Measurements from ENCODE around the gene FOCAD. TPM values are rescaled to one million over a fixed set of nuclear protein-coding genes. Genes with fewer than 3 reads are reported as not detected.

FOCAD gene
- total RNA-seq, 2 donors from 2014 or later: 42.5 to 50.1 TPM

DNA sequence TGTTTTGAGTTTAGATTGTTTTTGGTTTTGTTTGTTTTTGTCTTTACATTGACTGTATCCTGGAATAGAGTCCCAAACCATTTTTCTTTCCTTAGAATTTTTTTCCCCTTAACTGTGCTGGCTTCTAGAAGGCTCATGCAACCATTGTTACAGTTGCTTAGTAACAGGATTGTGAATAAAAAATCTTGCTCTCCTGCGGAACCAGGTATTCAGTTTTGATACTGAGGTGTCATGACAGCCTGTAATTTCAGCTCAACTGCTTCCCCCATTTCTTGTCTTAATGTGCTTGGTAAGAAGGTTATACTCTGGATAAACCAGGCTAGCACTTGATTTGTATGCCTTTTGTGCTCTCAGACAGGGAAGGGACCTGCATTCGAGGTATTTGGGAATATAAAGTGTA lies 42.1 kb downstream of the FOCAD start:
- Histone ChIP-seq H3K36me3 (no peaks in the 10 kb centered on the region), H3K27ac (no peak overlapping the region), H3K27me3 (no peaks in the 10 kb centered on the region), H3K9me3 (no peaks in the 10 kb centered on the region), H3K4me3 (no peak overlapping the region), H3K4me1 (peaks cover 0 to 22% of the 10 kb centered on the region in 2 donors)
- TF ChIP-seq, protein P1, sequence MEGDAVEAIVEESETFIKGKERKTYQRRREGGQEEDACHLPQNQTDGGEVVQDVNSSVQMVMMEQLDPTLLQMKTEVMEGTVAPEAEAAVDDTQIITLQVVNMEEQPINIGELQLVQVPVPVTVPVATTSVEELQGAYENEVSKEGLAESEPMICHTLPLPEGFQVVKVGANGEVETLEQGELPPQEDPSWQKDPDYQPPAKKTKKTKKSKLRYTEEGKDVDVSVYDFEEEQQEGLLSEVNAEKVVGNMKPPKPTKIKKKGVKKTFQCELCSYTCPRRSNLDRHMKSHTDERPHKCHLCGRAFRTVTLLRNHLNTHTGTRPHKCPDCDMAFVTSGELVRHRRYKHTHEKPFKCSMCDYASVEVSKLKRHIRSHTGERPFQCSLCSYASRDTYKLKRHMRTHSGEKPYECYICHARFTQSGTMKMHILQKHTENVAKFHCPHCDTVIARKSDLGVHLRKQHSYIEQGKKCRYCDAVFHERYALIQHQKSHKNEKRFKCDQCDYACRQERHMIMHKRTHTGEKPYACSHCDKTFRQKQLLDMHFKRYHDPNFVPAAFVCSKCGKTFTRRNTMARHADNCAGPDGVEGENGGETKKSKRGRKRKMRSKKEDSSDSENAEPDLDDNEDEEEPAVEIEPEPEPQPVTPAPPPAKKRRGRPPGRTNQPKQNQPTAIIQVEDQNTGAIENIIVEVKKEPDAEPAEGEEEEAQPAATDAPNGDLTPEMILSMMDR (IDR thresholded peaks at IDR 0.05): no peak
- DNase-seq (ENCODE audit: low spot score): no peak

DNA sequence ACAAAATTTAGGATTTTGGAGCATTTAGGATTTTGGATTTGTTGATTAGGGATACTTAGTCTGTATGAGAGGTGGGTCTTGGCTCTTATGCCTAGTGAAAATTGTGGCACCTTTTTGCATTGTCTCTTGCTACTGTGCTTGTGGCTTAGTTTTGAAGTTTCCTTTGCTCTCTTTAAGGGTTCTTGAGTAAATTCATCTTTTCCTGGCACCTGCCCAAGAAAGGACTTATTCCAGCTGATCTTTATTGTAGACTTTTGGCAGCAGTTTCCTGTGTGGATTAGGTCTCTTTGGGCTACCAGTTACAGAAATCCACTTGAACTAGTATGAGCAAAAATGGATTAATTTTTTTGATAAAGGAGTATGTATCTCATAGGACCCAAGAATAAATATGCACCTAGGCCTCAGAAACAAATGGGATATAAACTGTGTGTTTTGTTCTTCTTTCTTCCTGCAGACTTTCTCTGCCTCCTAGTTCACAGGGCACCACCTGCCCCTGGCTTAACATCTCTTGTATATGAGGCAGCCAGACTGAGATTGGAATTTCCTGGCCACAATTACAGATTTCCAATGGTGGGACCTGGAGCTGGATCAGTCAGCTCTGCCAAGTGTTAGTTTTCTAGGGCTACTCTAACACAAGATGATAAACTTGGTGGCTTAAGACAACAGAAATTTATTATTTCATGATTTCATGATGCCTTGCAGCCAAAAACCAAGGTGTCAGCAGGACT lies 44.6 kb downstream of the FOCAD start:
- no peak for DNase-seq (ENCODE audit: low spot score)
- TF ChIP-seq, protein P1 (IDR thresholded peaks at IDR 0.05): no peak
- no peaks in the 10 kb centered on the region for H3K36me3 ChIP-seq

DNA sequence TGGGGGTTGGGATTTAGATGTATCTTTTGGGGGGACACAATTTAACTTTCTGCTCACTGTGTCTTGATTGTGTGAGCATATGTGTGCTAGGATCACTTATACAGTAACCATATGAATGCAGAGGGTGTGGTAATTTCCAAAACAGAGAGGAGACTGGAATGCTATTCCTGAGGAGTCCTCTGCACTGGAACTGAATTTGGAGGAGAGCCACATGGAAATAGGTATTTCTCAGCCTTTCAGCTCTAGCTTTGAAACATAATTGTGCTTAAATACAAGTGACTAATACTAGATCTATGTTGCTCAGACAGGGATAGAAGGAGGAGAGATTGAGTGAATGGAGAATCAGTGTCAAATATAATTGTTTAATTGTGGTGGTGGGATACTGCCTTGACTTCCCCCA lies 45.5 kb downstream of the FOCAD start:
- TF ChIP-seq, protein P1 (IDR thresholded peaks at IDR 0.05): no peak
- Histone ChIP-seq H3K4me1 (peaks cover 0 to 18% of the 10 kb centered on the region in 2 donors), H3K27ac (no peak overlapping the region), H3K4me3 (no peak overlapping the region), H3K36me3 (no peaks in the 10 kb centered on the region), H3K27me3 (no peaks in the 10 kb centered on the region), H3K9me3 (no peaks in the 10 kb centered on the region)
- DNase-seq (ENCODE audit: low spot score): no peak

More for the DNA sequence above, 44.6 kb downstream of the FOCAD start:
- Histone ChIP-seq H3K27me3 (no peaks in the 10 kb centered on the region), H3K4me3 (no peak overlapping the region), H3K27ac (no peak overlapping the region), H3K4me1 (peaks cover 0 to 18% of the 10 kb centered on the region in 2 donors), H3K9me3 (no peaks in the 10 kb centered on the region)

DNA sequence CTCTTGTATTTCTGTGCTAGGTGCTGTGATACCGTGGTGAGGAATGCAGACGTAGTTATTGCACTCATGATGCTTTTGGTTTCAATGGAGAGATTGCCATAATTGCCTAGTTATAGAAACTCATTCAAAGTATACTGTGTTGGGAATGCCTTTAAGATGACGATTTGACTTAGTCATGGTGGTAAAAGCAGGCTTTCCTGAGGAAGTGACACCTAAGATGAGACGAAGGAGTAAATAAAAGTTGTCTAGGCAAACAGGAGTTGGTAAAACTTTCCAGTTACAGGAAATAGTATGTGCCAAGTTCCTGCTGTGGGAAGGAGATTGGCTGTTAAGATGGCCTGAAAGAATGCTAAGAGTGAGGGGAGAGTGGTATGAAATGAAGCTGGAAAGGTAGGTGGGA lies 48.1 kb downstream of the FOCAD start:
- H3K4me3 ChIP-seq: no peak overlapping the region
- TF ChIP-seq, protein P1 (IDR thresholded peaks at IDR 0.05): no peak
- H3K4me1 ChIP-seq: peaks cover 0 to 11% of the 10 kb centered on the region in 2 donors
- H3K36me3 ChIP-seq: no peaks in the 10 kb centered on the region
- no peaks in the 10 kb centered on the region for H3K27me3 ChIP-seq
- DNase-seq (ENCODE audit: low spot score): no peak
- no peak overlapping the region for H3K27ac ChIP-seq
- no peaks in the 10 kb centered on the region for H3K9me3 ChIP-seq

DNA sequence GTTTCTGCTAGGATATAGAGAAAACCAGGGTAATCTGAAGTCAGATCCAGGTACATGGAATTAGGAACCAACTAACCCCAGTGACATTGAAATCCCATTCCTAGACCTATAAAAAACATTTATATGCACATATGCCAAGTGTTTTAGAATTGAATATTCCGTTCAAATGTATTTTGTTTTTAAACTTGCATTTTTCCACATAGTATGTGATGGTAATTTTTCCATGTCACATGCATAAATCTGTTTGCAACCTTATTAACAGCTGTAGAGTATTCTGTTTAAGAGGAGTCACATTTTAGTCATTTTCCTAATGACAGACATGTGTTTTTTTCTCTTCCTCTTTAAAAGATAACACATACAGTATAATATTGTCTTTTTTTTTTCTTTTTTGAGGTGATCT lies 50.2 kb downstream of the FOCAD start:
- no peak for DNase-seq (ENCODE audit: low spot score)
- Histone ChIP-seq H3K27me3 (no peaks in the 10 kb centered on the region), H3K4me1 (peaks cover 0 to 1% of the 10 kb centered on the region in 2 donors), H3K4me3 (no peak overlapping the region), H3K9me3 (no peaks in the 10 kb centered on the region), H3K27ac (no peak overlapping the region), H3K36me3 (peaks cover 13% of the 10 kb centered on the region)
- TF ChIP-seq, protein P1 (IDR thresholded peaks at IDR 0.05): no peak

DNA sequence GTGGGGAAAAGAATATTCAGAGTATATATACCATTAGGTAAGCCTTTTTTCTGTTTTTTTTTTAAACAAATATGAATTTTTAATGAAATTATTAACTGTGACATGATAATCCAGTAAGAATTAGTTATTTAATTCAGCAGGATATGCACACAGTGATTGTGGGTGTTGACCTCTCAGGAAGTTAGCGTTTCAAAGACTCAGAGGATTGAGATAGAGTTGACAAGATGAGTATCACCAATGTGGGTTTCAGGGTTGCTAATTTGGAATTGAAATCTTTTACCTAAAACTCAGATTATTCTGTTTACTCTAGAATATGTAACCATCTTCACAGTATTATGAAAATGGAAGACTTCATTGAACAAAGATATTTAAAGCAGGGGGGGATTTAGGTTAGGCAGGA lies 56.2 kb downstream of the FOCAD start:
- Histone ChIP-seq H3K27me3 (no peaks in the 10 kb centered on the region), H3K4me1 (peaks cover 0 to 6% of the 10 kb centered on the region in 2 donors), H3K27ac (no peak overlapping the region), H3K9me3 (no peaks in the 10 kb centered on the region), H3K36me3 (peaks cover 13% of the 10 kb centered on the region), H3K4me3 (no peak overlapping the region)
- no peak for DNase-seq (ENCODE audit: low spot score)
- TF ChIP-seq, protein P1 (IDR thresholded peaks at IDR 0.05): no peak
